HG02840 (cell line): ENCODE data around the gene FLG2.

Source experiments
- ATAC-seq: cut with Tn5 transposase; IDR thresholded peaks from one replicate; pipeline ENCODE4 v1.9.1; 2021; ENCODE audit warnings: mild to moderate bottlenecking, moderate library complexity, moderate number of reproducible peaks; ENCODE audit not compliant: unreplicated experiment, low FRiP score

Gene FLG2

GRCh38 chr1:152359906-152360305 is at the start of gene FLG2:
Gene FLG2 (minus strand): TSS chr1:152360006. CDS start chr1:152358884, 1,122 bp downstream.
- no peak for ATAC-seq

- no peak for ATAC-seq
These were observed 48.9 kb upstream of the FLG2 start for GRCh38 chr1:152408664-152409063.

DNA sequence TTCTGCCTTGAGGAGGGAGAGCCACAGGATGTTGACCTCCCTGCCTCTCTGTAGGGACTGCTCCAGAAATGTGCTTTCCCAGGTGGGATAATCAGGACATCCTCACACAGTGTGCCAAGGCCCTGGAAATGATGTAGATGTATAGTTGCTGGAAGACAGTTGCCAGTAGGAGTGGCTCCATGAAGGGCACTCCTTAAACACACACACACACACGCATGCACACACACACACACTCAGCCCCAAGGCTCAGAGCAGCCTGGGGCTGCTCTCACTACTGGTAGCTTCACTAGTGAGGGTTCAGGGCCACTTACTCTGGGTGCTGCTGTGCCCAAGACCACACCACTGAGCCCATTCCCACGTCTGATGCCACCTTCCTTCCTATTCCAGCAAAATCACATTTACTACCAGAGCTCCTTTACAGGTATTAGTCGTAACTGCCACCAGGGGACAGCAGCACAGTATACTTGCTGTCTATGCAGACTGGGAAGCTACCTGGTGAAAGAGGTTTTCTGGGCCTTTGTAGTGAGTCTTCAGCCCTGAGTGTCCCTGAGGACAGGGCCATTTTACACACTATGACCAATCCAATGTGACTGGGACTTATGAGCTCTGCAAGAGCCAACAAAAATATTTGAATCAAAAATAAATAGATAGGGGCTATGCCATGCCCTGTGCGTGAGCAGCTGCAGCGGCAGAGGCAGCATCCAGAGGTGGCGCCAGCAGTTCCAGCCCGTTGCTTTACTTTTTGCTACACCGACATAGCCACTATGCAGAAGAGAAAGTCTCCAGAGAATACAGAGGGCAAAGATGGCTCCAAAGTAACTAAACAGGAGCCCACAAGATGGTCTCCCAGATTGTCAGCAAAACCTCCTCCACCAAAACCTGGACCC is 39.2 kb upstream of the FLG2 start:
- no peak for ATAC-seq

GRCh38 chr1:152397474-152397873 is 37.7 kb upstream of the FLG2 start:
- ATAC-seq = no peak

- ATAC-seq = no peak
These were observed 34.3 kb upstream of the FLG2 start for GRCh38 chr1:152394151-152394550.

DNA sequence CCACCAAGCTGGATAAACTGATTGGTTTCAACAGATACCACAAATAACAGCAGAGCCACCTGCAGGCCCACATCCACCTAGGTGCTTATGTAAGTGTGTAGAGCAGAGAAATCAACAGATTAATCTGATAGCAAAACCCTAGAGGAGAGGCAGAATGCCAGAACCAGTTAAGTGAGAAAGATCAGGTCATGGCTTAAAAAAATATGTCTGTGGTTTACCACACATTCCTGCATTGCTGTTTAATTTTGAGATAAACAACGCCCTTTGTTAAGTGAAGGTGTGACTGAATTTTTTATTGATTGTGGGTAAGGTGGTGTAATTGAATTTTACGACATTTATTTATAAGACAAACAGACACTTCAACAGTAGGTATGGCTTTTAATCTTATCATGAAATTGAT is 33.1 kb upstream of the FLG2 start:
- ATAC-seq = no peak

DNA sequence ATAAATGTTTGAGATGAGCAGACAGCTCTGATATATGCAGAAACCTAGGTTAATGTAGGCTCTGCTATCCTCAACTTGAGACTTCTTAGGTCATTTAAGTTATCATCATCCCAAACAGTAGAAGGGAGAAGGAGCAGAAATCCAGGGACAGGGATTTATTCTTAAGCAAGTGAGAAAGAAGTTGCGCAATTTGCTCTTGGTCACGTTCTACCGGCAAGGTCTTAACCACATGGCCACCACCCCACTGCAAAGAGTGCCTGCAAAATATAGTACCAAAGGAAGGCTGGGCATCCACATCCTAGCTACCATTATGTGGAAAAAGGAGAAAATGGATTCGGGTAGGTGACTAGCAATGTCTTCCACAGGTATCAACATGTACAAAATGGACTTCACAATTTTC is 29.1 kb upstream of the FLG2 start:
- ATAC-seq = no peak

DNA sequence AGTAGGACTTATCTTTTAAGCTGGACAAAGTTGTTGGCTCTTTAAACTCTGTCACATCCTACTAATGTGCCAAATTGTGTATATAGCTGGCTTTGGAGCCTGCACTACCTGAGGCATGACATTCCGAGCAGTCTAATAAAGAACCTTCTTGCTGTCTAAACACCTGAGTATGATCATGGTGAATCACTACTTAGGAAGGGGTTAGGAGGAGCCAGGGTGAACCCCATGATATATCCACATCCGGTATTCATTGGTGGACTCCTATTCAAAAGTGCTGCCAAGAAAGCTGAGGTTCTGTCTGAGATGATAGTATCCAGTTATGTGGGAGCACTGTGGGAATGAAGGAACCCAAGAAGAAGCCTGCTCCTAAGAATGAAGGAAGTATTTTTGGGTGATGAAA is 27.1 kb upstream of the FLG2 start:
- ATAC-seq = no peak

- ATAC-seq = no peak
These were observed 21.1 kb upstream of the FLG2 start for GRCh38 chr1:152380932-152381331.

- ATAC-seq = no peak
These were observed 14.6 kb upstream of the FLG2 start for GRCh38 chr1:152374451-152374850.

DNA sequence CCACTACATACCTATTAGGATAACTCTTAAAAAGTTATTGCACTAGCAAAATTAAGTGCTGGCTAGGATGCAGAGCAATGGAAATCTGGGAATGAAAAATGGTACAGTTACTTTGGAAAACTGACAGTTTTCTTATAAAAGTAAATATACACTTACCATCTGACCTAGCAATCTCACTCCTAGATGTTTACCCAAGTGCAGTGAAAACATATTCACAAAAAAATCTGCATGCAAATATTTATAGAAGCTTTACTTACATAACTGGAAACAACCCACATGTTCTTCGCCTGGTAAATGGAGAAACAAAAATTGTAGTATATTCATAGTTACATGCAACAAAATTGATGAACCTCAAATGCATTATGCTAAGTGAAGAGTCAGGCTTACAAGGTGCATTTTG is 12.9 kb upstream of the FLG2 start:
- ATAC-seq = no peak

DNA sequence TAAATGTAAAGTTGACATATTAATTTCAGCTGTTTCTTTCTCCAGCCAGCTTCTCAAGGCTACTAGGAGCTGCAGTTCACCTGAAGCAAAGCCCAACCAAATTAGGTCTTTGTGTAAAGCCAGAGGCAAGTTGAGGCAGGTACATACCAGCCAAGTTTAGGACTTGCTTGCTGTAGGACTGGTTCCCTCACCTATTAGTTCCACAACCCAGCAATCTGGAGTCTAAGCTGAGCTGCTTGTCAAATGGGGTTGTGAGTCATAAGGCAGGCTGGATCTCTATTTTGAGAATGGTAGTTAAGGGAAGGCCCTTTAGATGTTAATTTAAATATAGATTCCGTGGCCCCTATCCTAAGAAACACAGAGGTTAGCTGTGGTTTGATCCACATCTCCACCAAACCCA is 7.6 kb upstream of the FLG2 start:
- ATAC-seq = no peak

GRCh38 chr1:152356736-152357135 is 3.1 kb downstream of the FLG2 start:
- no peak for ATAC-seq

- no peak for ATAC-seq
These were observed 10.2 kb downstream of the FLG2 start for GRCh38 chr1:152349611-152350010.

- no peak for ATAC-seq
These were observed 11.4 kb downstream of the FLG2 start for GRCh38 chr1:152348447-152348846.

- no peak for ATAC-seq
These were observed 12.6 kb downstream of the FLG2 start for GRCh38 chr1:152347116-152347728.

GRCh38 chr1:152344438-152344837 is 15.4 kb downstream of the FLG2 start:
- no peak for ATAC-seq

- no peak for ATAC-seq
These were observed 16.8 kb downstream of the FLG2 start for GRCh38 chr1:152343006-152343405.

DNA sequence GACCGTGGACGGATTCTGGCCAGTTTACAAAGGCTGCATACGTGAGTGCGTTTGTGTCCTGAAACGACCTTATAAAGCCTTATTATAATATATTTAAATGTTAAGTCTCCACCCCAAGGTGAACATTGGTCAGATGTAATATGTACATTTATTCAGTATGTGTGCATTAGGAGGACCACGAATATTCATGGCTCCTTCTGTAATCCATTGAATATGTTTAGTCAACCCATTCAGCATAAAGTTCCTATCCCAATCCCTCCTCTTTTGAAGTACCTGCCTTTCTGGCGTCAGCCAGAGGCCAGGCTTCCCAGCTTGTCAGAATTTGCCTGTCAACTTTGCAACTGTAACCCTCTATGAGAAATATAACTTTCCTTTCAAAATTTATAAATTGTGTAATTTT is 24.4 kb downstream of the FLG2 start:
- no peak for ATAC-seq

GRCh38 chr1:152328801-152329391 is 30.9 kb downstream of the FLG2 start:
- ATAC-seq = no peak

GRCh38 chr1:152325111-152325510 is 34.7 kb downstream of the FLG2 start, which contains the start of gene FLG:
Gene FLG (minus strand): TSS chr1:152325239. CDS start chr1:152315456, 9,783 bp downstream.
- no peak for ATAC-seq
